Measurements from ENCODE around the gene CLSTN2. TPM values are rescaled to one million over a fixed set of nuclear protein-coding genes. Genes with fewer than 3 reads are reported as not detected.

Gene CLSTN2
- total and polyA plus RNA-seq, 9 donors: 28.9 to 263 (median 134) TPM

GRCh38 chr3:140311428-140311827 is 376.4 kb downstream of the CLSTN2 start:
- intact Hi-C loops (cut with DNase I): no loop called here
- no peak overlapping the region for H3K4me3 ChIP-seq
- no peak for TF ChIP-seq POLR2A (IDR thresholded peaks at IDR 0.05)
- TF ChIP-seq EP300 (IDR thresholded peaks at IDR 0.05): no peak
- no peak for TF ChIP-seq CTCF (IDR thresholded peaks at IDR 0.05)
- H3K27ac ChIP-seq: no peak overlapping the region
- H3K27me3 ChIP-seq: no peaks in the 10 kb centered on the region
- 91 to 98% (median 97%) methylated on average over 5 of the region's 5 CpGs for WGBS, 3 donors
- no peaks in the 10 kb centered on the region for H3K9me3 ChIP-seq
- no peak for DNase-seq
- H3K36me3 ChIP-seq: no peaks in the 10 kb centered on the region
- peaks cover 15% of the 10 kb centered on the region for H3K4me1 ChIP-seq (ENCODE audit: insufficient read depth)

- no peaks in the 10 kb centered on the region for H3K9me3 ChIP-seq
- no peaks in the 10 kb centered on the region for H3K36me3 ChIP-seq
- no peaks in the 10 kb centered on the region for H3K27me3 ChIP-seq
- intact Hi-C loops (cut with DNase I): no loop called here
- TF ChIP-seq POLR2A (IDR thresholded peaks at IDR 0.05) (no peak), CTCF (IDR thresholded peaks at IDR 0.05) (no peak), EP300 (IDR thresholded peaks at IDR 0.05) (no peak)
- no peak for DNase-seq
- H3K4me3 ChIP-seq: no peak overlapping the region
- no peak overlapping the region for H3K27ac ChIP-seq
- no peaks in the 10 kb centered on the region for H3K4me1 ChIP-seq (ENCODE audit: insufficient read depth)
Observed at GRCh38 chr3:140315955-140316354, 381.0 kb downstream of the CLSTN2 start.

GRCh38 chr3:140316466-140316865 is 381.5 kb downstream of the CLSTN2 start:
- no peak for TF ChIP-seq CTCF (IDR thresholded peaks at IDR 0.05)
- no peak for TF ChIP-seq EP300 (IDR thresholded peaks at IDR 0.05)
- no peak for TF ChIP-seq POLR2A (IDR thresholded peaks at IDR 0.05)
- no peak overlapping the region for H3K4me3 ChIP-seq
- WGBS, 3 donors: 67 to 84% (median 68%) methylated on average over 1 of the region's 1 CpG
- H3K27ac ChIP-seq: no peak overlapping the region
- DNase-seq: no peak
- H3K4me1 ChIP-seq (ENCODE audit: insufficient read depth): no peaks in the 10 kb centered on the region
- intact Hi-C loops (cut with DNase I): no loop called here
- no peaks in the 10 kb centered on the region for H3K9me3 ChIP-seq
- H3K27me3 ChIP-seq: no peaks in the 10 kb centered on the region
- H3K36me3 ChIP-seq: no peaks in the 10 kb centered on the region

- H3K9me3 ChIP-seq: no peaks in the 10 kb centered on the region
- DNase-seq: no peak
- 76 to 79% (median 78%) methylated on average over 2 of the region's 2 CpGs for WGBS, 3 donors
- no peak overlapping the region for H3K27ac ChIP-seq
- H3K4me3 ChIP-seq: no peak overlapping the region
- intact Hi-C loops (cut with DNase I): no loop called here
- no peaks in the 10 kb centered on the region for H3K27me3 ChIP-seq
- H3K4me1 ChIP-seq (ENCODE audit: insufficient read depth): no peaks in the 10 kb centered on the region
- no peak for TF ChIP-seq POLR2A (IDR thresholded peaks at IDR 0.05)
- TF ChIP-seq EP300 (IDR thresholded peaks at IDR 0.05): no peak
- TF ChIP-seq CTCF (IDR thresholded peaks at IDR 0.05): no peak
- no peaks in the 10 kb centered on the region for H3K36me3 ChIP-seq
Observed at GRCh38 chr3:140316868-140317400, 381.9 kb downstream of the CLSTN2 start.
